ENCODE results near the gene CGN.

The CGN gene

DNA sequence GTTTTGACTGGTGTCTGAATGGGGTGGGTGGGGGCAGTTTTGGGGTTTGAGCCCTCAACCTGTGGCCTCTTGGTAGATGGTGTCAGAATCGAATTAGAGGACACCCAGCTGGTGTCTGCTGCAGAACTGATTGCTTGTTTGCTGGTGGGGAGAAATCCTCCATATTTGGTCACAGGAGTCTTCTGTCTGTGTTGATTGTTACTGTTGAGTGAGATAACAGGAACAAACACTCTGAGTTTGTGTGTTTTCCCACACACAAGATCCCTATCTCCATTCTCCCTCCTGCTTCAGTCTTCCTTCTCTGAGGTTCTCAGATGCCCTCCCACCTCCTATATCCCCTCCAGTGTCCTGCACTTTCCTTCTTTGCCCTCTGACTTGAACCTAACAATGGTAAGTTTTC lies 19.1 kb upstream of the CGN start:
- Histone ChIP-seq H3K9ac (no peak overlapping the region), H3K27me3 (ENCODE audit: insufficient read depth, low read depth) (no peaks in the 10 kb centered on the region), H3K4me2 (no peak overlapping the region), H3K4me1 (ENCODE audit: low read depth, poor library complexity, severe bottlenecking) (peaks cover 35% of the 10 kb centered on the region), H4K20me1 (ENCODE audit: insufficient read depth) (no peaks in the 10 kb centered on the region), H3K4me3 (IDR thresholded peaks at IDR 0.05; ENCODE audit: insufficient read depth, low read depth, low read length) (no peak overlapping the region), H2AFZ (ENCODE audit: low read depth) (no peak overlapping the region), H3K27ac (no peak overlapping the region), H3K79me2 (ENCODE audit: insufficient read depth, low read depth) (no peaks in the 10 kb centered on the region), H3K36me3 (ENCODE audit: insufficient read depth) (no peaks in the 10 kb centered on the region)
- TF ChIP-seq, protein P1, sequence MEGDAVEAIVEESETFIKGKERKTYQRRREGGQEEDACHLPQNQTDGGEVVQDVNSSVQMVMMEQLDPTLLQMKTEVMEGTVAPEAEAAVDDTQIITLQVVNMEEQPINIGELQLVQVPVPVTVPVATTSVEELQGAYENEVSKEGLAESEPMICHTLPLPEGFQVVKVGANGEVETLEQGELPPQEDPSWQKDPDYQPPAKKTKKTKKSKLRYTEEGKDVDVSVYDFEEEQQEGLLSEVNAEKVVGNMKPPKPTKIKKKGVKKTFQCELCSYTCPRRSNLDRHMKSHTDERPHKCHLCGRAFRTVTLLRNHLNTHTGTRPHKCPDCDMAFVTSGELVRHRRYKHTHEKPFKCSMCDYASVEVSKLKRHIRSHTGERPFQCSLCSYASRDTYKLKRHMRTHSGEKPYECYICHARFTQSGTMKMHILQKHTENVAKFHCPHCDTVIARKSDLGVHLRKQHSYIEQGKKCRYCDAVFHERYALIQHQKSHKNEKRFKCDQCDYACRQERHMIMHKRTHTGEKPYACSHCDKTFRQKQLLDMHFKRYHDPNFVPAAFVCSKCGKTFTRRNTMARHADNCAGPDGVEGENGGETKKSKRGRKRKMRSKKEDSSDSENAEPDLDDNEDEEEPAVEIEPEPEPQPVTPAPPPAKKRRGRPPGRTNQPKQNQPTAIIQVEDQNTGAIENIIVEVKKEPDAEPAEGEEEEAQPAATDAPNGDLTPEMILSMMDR (conservative IDR thresholded peaks at IDR 0.05; ENCODE audit: low read depth, low read length) = no peak

- H3K27ac ChIP-seq = no peak overlapping the region
- no peak overlapping the region for H3K4me3 ChIP-seq (IDR thresholded peaks at IDR 0.05; ENCODE audit: insufficient read depth, low read depth, low read length)
- TF ChIP-seq, protein P1 (conservative IDR thresholded peaks at IDR 0.05; ENCODE audit: low read depth, low read length) = no peak
- H3K9ac ChIP-seq = no peak overlapping the region
- no peak overlapping the region for H2AFZ ChIP-seq (ENCODE audit: low read depth)
- H3K4me1 ChIP-seq (ENCODE audit: low read depth, poor library complexity, severe bottlenecking) = peaks cover 35% of the 10 kb centered on the region
- H4K20me1 ChIP-seq (ENCODE audit: insufficient read depth) = no peaks in the 10 kb centered on the region
- H3K79me2 ChIP-seq (ENCODE audit: insufficient read depth, low read depth) = no peaks in the 10 kb centered on the region
- no peak overlapping the region for H3K4me2 ChIP-seq
- no peaks in the 10 kb centered on the region for H3K36me3 ChIP-seq (ENCODE audit: insufficient read depth)
- no peaks in the 10 kb centered on the region for H3K27me3 ChIP-seq (ENCODE audit: insufficient read depth, low read depth)
These were observed 18.1 kb upstream of the CGN start for GRCh38 chr1:151493042-151493441.

DNA sequence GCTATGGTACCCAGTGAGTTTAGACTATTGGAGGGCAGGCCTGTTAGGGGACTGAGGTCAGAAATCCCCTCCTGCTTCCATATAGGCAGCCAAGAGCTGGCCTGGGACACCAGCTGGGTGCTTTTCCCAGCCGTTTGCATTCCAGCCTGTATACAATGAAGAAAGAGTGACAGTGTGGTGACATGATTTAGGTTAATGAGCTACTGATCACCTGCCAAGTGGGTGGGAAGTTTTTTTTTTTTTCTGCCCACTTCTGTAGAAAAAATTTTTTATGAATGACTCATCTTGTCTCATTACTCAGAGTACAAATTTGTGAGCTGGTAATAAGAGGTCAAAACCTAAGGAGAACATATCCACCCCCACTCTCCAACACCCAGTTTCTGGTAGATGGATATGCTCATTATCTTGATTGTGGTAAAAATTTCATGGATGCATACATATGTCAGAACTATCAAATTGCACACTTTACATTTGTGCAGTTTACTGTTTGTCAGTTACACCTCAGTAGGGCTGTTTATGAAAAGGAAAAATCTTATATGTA lies 16.4 kb upstream of the CGN start:
- H2AFZ ChIP-seq (ENCODE audit: low read depth) = no peak overlapping the region
- H3K36me3 ChIP-seq (ENCODE audit: insufficient read depth) = no peaks in the 10 kb centered on the region
- no peak overlapping the region for H3K27ac ChIP-seq
- peaks cover 31% of the 10 kb centered on the region for H3K4me1 ChIP-seq (ENCODE audit: low read depth, poor library complexity, severe bottlenecking)
- TF ChIP-seq, protein P1 (conservative IDR thresholded peaks at IDR 0.05; ENCODE audit: low read depth, low read length) = no peak
- no peak overlapping the region for H3K9ac ChIP-seq
- H4K20me1 ChIP-seq (ENCODE audit: insufficient read depth) = no peaks in the 10 kb centered on the region
- peak overlapping the region; percentile 12 for H3K4me2 ChIP-seq
- H3K4me3 ChIP-seq (IDR thresholded peaks at IDR 0.05; ENCODE audit: insufficient read depth, low read depth, low read length) = no peak overlapping the region
- no peaks in the 10 kb centered on the region for H3K79me2 ChIP-seq (ENCODE audit: insufficient read depth, low read depth)
- H3K27me3 ChIP-seq (ENCODE audit: insufficient read depth, low read depth) = no peaks in the 10 kb centered on the region

- Histone ChIP-seq H4K20me1 (ENCODE audit: insufficient read depth) (no peaks in the 10 kb centered on the region), H3K4me1 (ENCODE audit: low read depth, poor library complexity, severe bottlenecking) (peaks cover 26% of the 10 kb centered on the region), H3K9ac (no peak overlapping the region), H3K4me2 (peak overlapping the region; percentile 12), H3K27ac (no peak overlapping the region), H3K4me3 (IDR thresholded peaks at IDR 0.05; ENCODE audit: insufficient read depth, low read depth, low read length) (no peak overlapping the region), H3K36me3 (ENCODE audit: insufficient read depth) (no peaks in the 10 kb centered on the region), H3K27me3 (ENCODE audit: insufficient read depth, low read depth) (no peaks in the 10 kb centered on the region), H2AFZ (ENCODE audit: low read depth) (no peak overlapping the region), H3K79me2 (ENCODE audit: insufficient read depth, low read depth) (no peaks in the 10 kb centered on the region)
- TF ChIP-seq, protein P1 (conservative IDR thresholded peaks at IDR 0.05; ENCODE audit: low read depth, low read length) = no peak
These were observed 15.9 kb upstream of the CGN start for GRCh38 chr1:151495316-151495715.
